Stimulated activated naive CD8-positive, alpha-beta T cell treated with anti-CD3 and anti-CD28 coated beads, Interleukin-15, amount 100 ng/mL, for 72 hours (primary cell): ENCODE measurements around the gene KRTAP10-4.
A peak's percentile ranks its signal among the peaks of the same experiment; 100 is the strongest.

Experiments
- ATAC-seq: fragments of 150-1000 bp; cut with Tn5 transposase; 2 replicates; pipeline ENCODE4 v1.10.0; 2021; ENCODE audit warnings: mild to moderate bottlenecking, moderate library complexity
- DNase-seq, 2 donors: peaks; one replicate each; pipeline ENCODE4 v3.0.0; 2021 to 2022
- H3K27ac Mint-ChIP-seq, 2 donors: one replicate each; pipeline ENCODE4 v1.8.0; 2022; ENCODE audit warnings: mild to moderate bottlenecking in 2 of 2, mixed read lengths in 2 of 2, moderate library complexity in 2 of 2
- H3K27me3 Mint-ChIP-seq: one replicate; pipeline ENCODE4 v1.8.0; 2022; ENCODE audit warnings: mixed read lengths
- H3K4me1 Mint-ChIP-seq: one replicate; pipeline ENCODE4 v1.8.0; 2022; ENCODE audit warnings: mild to moderate bottlenecking, mixed read lengths
- H3K4me3 Mint-ChIP-seq, 2 donors: one replicate each; pipeline ENCODE4 v1.8.0; 2022; ENCODE audit warnings: mild to moderate bottlenecking in 2 of 2, mixed read lengths in 2 of 2, moderate library complexity in 1 of 2
- H3K9me3 Mint-ChIP-seq, 2 donors: one replicate each; pipeline ENCODE4 v1.8.0; 2022; ENCODE audit warnings: mixed read lengths in 2 of 2

KRTAP10-4 gene

DNA sequence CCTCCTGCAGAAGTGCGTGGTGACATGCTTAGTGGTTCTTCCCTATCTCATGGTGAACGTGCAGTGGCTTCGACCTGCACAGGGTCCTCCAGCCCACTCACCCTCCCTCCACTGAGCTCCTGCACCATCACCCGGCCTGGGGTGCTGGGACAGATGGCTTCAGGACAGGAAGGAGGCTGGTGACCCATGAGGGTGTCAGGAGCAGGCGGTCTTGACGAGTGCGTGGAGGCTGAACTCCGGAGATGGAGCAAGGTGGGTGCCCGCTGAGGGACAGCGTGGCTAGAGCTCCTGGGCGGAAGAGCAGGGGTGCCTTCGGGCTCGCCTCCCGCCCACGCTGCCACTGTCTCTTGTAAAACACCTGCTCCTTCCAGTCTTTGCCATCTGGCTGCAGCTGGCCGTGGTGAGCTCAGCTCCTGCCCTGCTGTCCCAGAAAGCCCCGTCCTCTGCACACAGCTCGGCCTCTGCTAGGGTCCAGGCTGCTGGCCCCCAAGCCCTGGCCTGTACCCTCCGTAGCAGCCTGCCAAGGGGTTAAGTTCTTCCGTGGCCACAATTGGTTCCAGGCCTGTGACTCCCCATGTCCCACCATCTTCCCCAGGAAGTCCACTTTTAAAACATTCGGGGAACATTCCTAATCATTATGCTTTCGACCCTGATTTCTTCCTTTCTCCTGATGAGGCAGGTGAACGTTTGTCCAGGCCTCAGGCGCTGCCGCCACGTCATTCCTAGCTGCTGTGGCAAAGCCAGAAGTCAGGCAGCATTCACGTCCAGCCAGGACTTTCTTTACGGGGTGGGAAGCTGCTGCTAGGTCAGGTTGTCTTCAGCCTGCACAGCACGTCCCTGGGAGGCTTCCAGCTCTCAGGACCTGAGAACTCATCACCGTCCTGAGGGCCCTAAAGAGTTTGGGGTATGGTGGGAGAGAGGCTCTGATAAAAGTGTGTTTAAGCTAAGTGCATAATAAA is 41.6 kb upstream of the KRTAP10-4 start:
- no peak for DNase-seq
- no peaks in the 10 kb centered on the region for H3K4me1 Mint-ChIP-seq
- no peak overlapping the region for H3K27ac Mint-ChIP-seq
- no peaks in the 10 kb centered on the region for H3K9me3 Mint-ChIP-seq
- no peak overlapping the region for H3K4me3 Mint-ChIP-seq
- no peak for ATAC-seq
- no peaks in the 10 kb centered on the region for H3K27me3 Mint-ChIP-seq

DNA sequence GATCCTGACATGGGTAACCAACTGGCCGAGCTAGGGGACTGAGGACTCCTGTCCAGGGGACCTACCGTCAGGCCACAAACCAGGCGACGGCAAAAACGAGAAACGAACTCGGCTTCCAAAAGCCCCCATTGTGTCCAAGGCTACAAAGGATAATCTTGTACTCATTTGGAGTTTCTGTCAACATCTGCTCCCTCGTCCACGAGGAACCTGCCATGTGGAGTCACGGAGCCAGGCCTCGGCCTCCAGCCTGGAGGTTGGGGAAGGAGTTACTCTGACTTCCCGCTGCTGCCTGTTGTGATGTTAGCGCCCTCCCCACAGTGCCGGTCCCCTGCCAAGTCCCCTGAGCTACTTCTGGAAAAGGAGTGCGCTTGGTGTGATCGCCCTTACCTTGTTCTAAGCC is 40.8 kb upstream of the KRTAP10-4 start:
- no peaks in the 10 kb centered on the region for H3K27me3 Mint-ChIP-seq
- H3K27ac Mint-ChIP-seq: no peak overlapping the region
- no peak overlapping the region for H3K4me3 Mint-ChIP-seq
- H3K4me1 Mint-ChIP-seq: no peaks in the 10 kb centered on the region
- no peak for ATAC-seq
- no peaks in the 10 kb centered on the region for H3K9me3 Mint-ChIP-seq
- no peak for DNase-seq

DNA sequence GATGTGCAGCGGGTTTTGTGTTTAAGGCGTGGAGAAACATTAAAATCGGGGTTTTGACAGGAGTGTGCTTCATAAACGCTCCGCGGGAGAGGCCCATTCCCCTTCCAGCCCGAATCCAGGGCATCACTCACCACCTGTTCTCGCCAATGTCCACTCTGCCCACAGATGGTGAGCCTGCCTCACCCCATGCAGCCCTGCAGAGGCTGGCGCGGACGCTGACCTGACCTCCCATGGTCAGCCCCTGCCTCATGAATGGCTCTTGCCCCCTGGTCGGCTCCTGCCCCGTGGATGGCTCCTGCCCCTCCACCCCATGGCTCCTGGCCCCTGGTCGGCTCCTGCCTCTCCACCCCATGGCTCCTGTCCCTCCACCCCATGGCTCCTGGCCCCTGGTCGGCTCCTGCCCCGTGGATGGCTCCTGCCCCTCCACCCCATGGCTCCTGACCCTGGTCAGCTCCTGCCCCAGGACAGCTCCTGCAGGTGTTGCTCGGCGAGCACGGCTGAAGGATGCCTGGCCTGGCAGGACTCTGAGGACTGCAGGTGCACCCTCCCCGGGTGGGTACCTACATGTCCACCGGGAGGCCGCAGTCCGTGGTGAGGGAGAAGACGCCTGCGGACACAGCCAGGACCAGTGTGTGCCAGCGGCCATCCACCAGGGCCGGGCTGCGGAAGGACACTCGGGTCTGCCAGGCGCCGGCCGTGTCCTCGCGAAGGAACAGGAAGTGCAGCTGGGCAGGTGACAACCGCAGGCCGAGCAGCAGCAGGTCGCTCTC is 40.2 kb upstream of the KRTAP10-4 start:
- no peak for ATAC-seq
- Mint-ChIP-seq H3K4me3 (no peak overlapping the region), H3K9me3 (no peaks in the 10 kb centered on the region), H3K4me1 (no peaks in the 10 kb centered on the region), H3K27ac (no peak overlapping the region), H3K27me3 (no peaks in the 10 kb centered on the region)
- DNase-seq: no peak

DNA sequence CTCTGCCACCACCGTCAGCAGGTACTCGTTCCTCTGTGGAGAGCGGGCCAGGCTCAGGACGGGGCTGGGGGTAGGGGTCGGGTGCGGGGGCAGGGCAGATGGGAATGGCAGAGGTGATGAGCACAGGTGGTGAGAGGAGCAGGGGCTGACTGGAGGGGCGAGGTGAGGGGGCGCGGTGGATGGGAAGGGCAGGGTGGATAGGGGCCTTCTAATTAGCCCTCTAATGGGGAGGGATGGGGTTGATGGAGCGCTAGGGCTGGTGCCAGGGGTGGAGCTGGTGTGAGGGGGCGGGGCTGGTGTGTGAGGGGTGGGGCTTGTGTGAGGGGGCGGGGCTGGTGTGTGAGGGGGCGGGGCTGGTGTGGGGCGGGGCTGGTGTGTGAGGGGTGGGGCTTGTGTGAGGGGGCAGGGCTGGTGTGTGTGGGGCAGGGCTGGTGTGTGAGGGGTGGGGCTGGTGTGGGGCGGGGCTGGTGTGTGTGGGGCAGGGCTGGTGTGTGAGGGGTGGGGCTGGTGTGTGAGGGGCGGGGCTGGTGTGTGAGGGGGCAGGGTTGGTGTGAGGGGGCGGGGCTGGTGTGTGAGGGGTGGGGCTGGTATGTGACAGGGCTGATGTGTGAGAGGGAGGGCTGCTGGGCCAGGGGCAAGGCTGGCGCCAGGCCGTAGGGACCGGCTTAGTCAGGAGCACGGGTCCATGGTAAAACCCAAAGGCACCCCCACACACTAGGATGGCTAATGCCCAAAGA is 39.5 kb upstream of the KRTAP10-4 start:
- ATAC-seq (peak; percentile 15), DNase-seq (no peak)
- no peaks in the 10 kb centered on the region for H3K27me3 Mint-ChIP-seq

DNA sequence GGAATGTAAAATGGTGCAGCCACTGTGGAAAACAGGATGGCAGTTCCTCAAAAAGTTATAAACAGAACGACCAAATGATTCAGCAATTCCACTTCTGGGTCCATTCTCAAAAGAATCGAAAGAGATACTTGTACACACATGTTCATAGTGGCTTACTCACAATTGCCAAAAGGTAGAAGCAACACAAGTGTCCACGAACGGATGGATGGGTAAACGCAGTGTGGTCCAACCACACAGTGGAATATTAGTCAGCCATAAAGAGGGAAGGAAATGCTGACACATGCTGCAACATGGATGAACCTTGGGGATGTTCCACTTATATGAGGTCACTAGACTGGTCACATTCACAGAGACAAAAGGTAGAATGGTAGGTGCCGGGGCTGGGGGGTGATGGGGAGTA is 38.8 kb upstream of the KRTAP10-4 start:
- Mint-ChIP-seq H3K4me3 (no peak overlapping the region), H3K27me3 (no peaks in the 10 kb centered on the region), H3K4me1 (no peaks in the 10 kb centered on the region), H3K9me3 (no peaks in the 10 kb centered on the region), H3K27ac (peak overlapping the region in 1 of 2 donors; percentile 52)
- no peak for DNase-seq
- ATAC-seq: peak; percentile 39

More for the DNA sequence above, 39.5 kb upstream of the KRTAP10-4 start:
- no peaks in the 10 kb centered on the region for H3K4me1 Mint-ChIP-seq
- H3K9me3 Mint-ChIP-seq: no peaks in the 10 kb centered on the region
- no peak overlapping the region for H3K27ac Mint-ChIP-seq
- no peak overlapping the region for H3K4me3 Mint-ChIP-seq

DNA sequence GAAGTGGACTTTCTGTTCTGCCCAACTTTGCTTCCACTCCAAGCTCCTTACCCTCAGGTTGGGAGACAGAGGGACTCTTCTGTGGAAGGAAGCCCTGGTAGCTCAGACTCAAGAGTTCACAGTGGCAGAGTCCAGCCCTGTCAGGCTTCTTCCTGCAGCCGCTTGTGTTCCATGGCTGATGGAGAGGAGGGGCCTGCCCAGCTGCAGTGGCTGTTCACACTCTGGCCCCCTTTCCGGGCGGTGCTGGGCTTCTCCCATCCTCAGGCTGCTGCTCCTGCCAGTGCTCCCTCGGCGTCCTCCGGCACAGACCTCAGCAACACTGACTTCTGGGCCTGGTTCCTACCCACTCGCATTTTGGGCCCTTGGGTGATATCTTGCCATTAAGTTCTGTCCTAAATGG is 37.6 kb upstream of the KRTAP10-4 start:
- Mint-ChIP-seq H3K27me3 (no peaks in the 10 kb centered on the region), H3K4me1 (no peaks in the 10 kb centered on the region), H3K4me3 (no peak overlapping the region), H3K27ac (no peak overlapping the region), H3K9me3 (no peaks in the 10 kb centered on the region)
- peak in 1 of 2 donors; percentile 6 for DNase-seq
- no peak for ATAC-seq

DNA sequence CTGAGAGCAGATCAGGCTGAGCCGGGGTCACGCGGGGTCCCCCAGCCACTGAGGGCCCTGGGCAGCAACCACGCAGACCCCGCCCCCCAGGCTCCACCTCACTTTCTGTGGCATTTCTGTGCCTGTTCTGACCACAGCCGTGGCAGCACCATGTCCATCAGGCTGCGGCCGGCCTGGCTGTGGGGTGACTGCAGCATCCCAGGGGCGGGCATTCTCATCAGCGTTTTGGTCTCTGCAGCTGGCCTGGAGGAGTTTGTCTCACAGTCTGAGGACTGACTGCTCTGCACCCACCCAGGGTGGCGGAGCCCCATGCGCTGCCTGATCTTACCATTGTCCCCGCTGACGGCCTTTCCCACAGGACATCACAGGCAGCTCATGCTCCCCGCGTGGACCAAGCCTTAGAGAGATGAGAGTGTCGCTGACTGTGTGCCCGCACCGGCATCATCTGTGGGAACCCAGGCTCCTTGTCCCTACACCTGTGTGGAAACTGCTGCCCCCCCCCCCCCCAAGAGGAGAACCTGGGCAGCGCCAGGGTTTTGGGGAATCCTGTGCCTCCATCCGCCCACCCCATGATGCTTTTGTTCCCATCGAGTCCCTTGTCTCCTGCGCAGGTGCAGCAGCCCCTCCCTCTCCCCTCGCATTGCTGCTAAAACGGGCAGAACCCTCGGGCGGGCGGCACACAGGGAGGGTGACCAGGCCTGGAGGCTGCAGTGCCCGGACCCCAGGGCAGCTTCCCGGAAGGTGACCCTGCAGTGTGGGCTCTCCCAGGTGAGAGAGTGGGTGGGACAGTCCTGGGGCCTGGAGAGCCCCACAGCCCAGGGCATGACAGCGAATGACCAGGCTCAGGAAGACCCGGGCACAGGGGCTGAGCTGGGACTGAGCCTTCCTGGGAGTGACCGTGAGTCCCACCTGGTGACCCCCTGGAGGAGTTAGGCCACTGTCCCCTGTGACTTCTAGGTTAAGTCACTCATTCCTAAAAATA is 35.3 kb upstream of the KRTAP10-4 start:
- H3K9me3 Mint-ChIP-seq: no peaks in the 10 kb centered on the region
- H3K4me1 Mint-ChIP-seq: no peaks in the 10 kb centered on the region
- DNase-seq (peak in 1 of 2 donors; percentile 4), ATAC-seq (no peak)
- H3K4me3 Mint-ChIP-seq: no peak overlapping the region
- H3K27ac Mint-ChIP-seq: peak overlapping the region in 1 of 2 donors; percentile 48
- H3K27me3 Mint-ChIP-seq: no peaks in the 10 kb centered on the region

DNA sequence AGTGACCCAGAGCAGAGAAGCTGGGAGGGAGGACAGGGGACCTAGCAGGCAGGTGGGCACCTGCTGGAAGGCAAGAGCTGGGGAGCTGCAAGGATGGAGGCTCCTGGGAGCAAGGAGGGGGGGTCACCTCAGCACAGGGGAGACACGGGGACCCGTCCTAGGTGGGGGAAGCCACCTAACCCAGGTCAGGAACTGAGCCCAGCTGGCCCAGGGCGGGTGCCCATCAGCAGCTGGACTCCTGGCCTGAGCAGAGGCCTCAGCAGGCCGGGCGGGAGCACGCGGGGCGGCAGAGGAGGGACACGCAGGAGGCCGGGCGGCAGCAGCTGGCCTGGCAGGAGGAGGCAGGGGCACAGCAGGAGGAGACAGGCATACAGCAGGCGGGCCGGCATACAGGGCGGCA is 34.5 kb upstream of the KRTAP10-4 start:
- Mint-ChIP-seq H3K27ac (no peak overlapping the region), H3K9me3 (no peaks in the 10 kb centered on the region), H3K27me3 (no peaks in the 10 kb centered on the region), H3K4me1 (no peaks in the 10 kb centered on the region), H3K4me3 (no peak overlapping the region)
- DNase-seq: peak in 1 of 2 donors; percentile 5
- no peak for ATAC-seq

DNA sequence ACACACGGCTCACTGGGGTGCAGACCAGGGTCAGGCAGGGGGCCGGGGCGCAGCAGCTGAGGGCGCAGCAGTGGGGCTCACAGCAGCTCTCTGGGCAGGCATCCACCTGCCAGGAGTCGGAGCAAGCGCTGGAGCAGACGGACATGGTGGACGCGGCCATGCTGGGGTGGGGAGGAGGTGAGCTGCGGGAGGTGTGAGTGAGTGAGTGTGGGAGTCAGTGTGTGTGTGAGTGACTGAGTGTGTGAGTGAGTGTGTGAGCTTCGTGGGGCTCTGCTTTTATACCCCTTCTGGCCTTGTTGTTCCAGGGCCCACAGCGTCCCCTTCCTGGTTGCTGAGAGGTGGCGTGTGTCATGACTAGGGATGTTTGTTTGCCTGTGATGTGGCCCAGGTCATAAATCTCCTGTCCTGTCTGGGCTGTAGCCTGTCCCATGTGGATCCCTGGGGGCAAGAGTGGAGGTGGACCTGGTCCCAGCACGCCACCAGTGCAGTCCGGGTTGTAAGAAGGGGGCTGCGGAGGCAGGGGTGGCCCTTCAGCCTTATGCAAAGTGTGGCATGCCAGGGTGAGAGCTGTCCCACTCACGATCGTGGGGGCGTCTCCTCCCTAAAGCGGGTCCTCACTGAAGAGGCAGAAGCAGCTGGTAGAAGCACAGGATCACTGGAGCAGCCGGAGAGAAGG is 33.4 kb upstream of the KRTAP10-4 start, which contains the start of gene KRTAP10-1:
KRTAP10-1 (minus strand) TSS at position 205 of the 676 bp plus-strand sequence; CDS start at position 160, 45 bp downstream.
- Mint-ChIP-seq H3K27me3 (no peaks in the 10 kb centered on the region), H3K9me3 (no peaks in the 10 kb centered on the region), H3K27ac (peak within 1 kb of the TSS in 1 of 2 donors; percentile 59), H3K4me3 (no peak within 1 kb of the TSS), H3K4me1 (no peaks in the 10 kb centered on the region)
- no peak for ATAC-seq
- no peak for DNase-seq

DNA sequence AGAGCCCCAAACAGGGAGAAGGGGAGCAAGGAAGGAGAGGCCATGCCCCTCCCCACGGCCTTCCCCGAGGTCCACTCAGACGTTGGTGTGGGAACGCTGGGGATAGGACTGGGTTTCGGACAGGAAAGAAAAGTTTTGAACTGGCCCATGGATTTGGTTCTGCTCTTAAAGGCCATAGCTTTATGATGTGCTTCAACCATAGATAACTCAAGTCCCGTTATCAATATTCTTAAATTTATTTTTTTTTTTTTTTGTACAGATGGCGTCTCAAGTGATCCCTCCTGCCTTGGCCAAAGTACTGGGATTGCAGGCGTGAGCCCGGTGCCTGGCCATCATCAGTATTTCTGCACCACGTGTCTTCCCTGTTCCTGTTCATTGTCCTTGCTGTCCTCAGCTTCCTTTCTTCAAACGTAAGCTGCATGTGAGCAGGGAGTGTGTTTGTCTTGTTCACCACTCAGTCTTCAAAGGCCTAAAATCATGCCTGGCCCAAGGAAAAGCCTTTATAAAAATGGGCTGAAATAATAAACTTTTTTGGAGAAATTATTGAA is 32.7 kb upstream of the KRTAP10-4 start:
- H3K27me3 Mint-ChIP-seq: no peaks in the 10 kb centered on the region
- ATAC-seq (no peak), DNase-seq (no peak)
- H3K4me1 Mint-ChIP-seq: no peaks in the 10 kb centered on the region
- H3K27ac Mint-ChIP-seq: no peak overlapping the region
- no peak overlapping the region for H3K4me3 Mint-ChIP-seq
- H3K9me3 Mint-ChIP-seq: peaks cover 5 to 6% of the 10 kb centered on the region in 2 donors

DNA sequence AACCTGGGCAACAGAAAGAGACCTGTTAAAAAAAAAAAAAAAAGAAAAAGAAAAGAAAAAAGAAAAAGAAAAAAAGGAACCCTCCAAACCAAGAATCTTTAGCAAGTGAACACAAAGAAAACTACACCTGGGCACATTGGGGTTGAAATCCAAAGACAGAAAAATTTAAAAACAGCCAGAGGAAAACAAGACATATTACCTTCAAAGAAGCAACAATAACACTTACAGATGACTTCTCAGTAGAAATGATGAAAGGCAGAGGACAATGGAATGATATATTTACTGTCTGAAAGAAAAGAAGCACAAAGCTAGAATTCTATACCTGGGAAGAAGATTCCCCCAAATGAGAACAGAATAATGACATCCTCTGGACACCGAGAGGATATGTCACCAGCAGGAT is 30.8 kb upstream of the KRTAP10-4 start:
- Mint-ChIP-seq H3K27me3 (no peaks in the 10 kb centered on the region), H3K4me1 (peaks cover 9% of the 10 kb centered on the region), H3K27ac (no peak overlapping the region), H3K9me3 (peaks cover 20% of the 10 kb centered on the region in 2 donors), H3K4me3 (no peak overlapping the region)
- no peak for DNase-seq
- ATAC-seq: no peak

DNA sequence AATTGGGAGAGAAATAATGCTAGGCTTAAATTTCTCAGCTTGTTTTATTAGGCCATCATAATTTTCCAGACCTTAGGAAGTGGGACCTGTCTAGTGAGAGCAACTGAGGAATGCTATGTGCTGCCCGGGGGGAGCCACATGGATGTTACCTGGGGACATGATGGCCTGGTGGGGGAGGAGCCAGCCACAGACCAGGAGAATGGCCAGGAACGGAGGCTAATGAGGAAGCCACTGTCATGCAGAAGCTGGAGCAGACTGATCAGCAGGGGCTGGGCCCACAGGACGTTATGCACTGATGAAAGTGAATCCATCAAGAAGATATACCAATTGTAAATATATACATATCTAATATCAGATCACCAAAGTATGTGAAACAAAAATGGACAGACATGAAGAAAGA is 29.0 kb upstream of the KRTAP10-4 start:
- Mint-ChIP-seq H3K27ac (no peak overlapping the region), H3K4me1 (peaks cover 18% of the 10 kb centered on the region), H3K9me3 (peaks cover 20 to 27% of the 10 kb centered on the region in 2 donors), H3K27me3 (no peaks in the 10 kb centered on the region), H3K4me3 (no peak overlapping the region)
- no peak for DNase-seq
- no peak for ATAC-seq

DNA sequence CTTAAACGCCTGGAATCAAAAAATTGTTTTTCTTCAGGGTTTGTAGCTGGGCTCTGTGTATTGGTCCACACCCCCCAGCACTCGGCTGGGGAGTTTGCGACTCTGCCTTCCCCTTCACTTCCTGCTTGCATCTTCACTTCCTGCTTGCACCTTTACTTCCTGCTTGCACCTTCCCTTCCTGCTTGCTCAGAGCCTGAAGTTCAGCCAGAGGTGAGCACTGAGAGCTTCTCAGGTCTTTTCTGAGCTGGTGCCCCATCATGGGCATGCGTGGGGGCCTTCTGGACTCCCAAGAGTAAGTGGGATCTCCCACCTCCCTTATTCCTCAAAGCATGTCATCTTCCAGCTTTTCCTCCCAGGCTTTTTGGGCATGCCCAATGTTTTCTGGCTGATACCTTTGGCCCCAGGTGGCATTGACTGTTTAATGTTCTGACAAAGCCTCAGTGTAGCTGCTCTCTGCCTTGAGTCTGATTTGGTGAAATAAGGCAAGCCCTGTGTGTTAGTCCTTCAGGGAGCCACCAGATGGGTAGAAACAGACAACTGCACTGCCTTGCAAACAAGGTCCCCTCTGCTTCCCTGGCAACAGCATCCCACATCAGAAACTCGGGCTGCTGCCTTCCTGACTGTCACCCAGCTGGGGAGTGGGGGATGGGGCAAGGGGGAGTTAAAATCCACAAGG is 25.7 kb upstream of the KRTAP10-4 start:
- H3K9me3 Mint-ChIP-seq: peaks cover 21 to 30% of the 10 kb centered on the region in 2 donors
- H3K4me3 Mint-ChIP-seq: peak overlapping the region; percentile 83 to 87
- peak; percentile 88 for ATAC-seq
- peak in 1 of 2 donors; percentile 35 for DNase-seq
- peak overlapping the region; percentile 85 to 98 for H3K27ac Mint-ChIP-seq
- no peaks in the 10 kb centered on the region for H3K27me3 Mint-ChIP-seq
- H3K4me1 Mint-ChIP-seq: peaks cover 22% of the 10 kb centered on the region
